Activated T-helper 2 cell treated with anti-CD3 and anti-CD28 coated beads, Interferon-gamma antibody, Interleukin-2, Interleukin-4, amounts not matched to agents 10 μg/mL and 5 μg/mL and 100 μg/mL, durations not matched to agents 14 hours and 24 hours and 36 hours (primary cell): ENCODE results near the gene ARHGEF38. TPM values are rescaled to one million over a fixed set of nuclear protein-coding genes. Genes with fewer than 3 reads are reported as not detected.
"Not testable (repeated sequence)": the region's sequence is repeated elsewhere in the genome, so short reads cannot be mapped to it uniquely, and the experiment has no call there.

Experiments used
- DNase-seq: peaks from one replicate; pipeline ENCODE4 v3.0.0; 2021; ENCODE audit warnings: low spot score
- H3K27ac Mint-ChIP-seq: one replicate; pipeline ENCODE4 v1.8.0; 2021; ENCODE audit warnings: mixed read lengths
- H3K27me3 Mint-ChIP-seq: one replicate; pipeline ENCODE4 v1.8.0; 2021; ENCODE audit warnings: low read depth, mixed read lengths
- H3K36me3 Mint-ChIP-seq: one replicate; pipeline ENCODE4 v1.8.0; 2021; ENCODE audit warnings: low read depth, mixed read lengths
- H3K4me1 Mint-ChIP-seq: one replicate; pipeline ENCODE4 v1.8.0; 2021; ENCODE audit warnings: low read depth, mixed read lengths
- H3K4me3 Mint-ChIP-seq: one replicate; pipeline ENCODE4 v1.8.0; 2021; ENCODE audit warnings: low read depth, mild to moderate bottlenecking, moderate library complexity, mixed read lengths
- H3K9me3 Mint-ChIP-seq: one replicate; pipeline ENCODE4 v1.8.0; 2021; ENCODE audit warnings: mixed read lengths
- intact Hi-C: fragments of 100-400 bp; cut with micrococcal nuclease; formaldehyde crosslinking; loops from one replicate; pipeline ENCODE4 v1.15.1; 2023
- total RNA-seq: library from RNA; stranded (reverse); gene quantifications from 2 replicates; pipeline ENCODE4 v1.2.3, GENCODE V29; 2022

ARHGEF38 gene
- total RNA-seq, 1 donor from 2014 or later, result not detected

DNA sequence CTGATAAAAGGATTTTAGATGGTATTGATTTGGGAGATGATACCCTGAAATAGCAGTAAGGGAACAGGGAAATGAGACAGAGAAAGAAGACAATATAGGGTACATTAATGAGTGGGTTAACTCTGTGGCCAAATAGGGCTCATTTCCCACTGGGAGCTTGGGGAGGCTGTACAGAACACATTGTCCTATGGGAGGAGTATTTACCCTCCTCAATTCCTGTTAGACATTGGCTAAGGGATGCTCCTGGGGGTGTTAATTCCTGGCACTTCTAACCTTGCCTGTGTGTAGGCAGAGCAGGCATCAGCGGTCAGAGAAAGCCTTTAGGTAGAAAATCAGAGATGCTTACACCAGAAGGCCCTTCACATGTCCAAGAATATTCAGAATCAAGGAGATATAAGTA lies 49.0 kb downstream of the ARHGEF38 start:
- Mint-ChIP-seq H3K4me3 (no peak overlapping the region), H3K4me1 (no peaks in the 10 kb centered on the region), H3K27ac (no peak overlapping the region), H3K9me3 (no peaks in the 10 kb centered on the region), H3K36me3 (no peaks in the 10 kb centered on the region), H3K27me3 (peaks cover 6% of the 10 kb centered on the region)
- no peak for DNase-seq
- intact Hi-C loops, result no loop called here

DNA sequence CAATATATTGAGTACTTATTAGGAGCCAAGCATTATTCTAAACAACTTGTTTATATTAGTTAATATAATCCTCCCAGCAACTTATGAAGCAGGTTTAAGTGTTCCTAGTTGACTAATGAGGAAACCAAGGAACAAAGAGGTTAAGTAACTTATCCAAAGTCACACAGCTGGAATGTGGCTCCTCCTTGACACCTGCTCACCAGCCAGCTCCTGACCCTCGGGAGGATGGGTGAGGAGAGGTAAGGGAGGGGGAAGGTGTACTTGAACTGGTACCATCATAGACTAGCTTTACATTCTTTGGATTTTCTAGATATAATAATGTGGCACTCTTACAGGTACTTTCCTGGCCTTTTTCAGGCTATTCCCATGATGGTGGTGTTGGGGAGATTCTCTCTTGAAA lies 50.7 kb downstream of the ARHGEF38 start:
- DNase-seq, result no peak
- Mint-ChIP-seq H3K27ac (no peak overlapping the region), H3K4me1 (no peaks in the 10 kb centered on the region), H3K4me3 (no peak overlapping the region), H3K9me3 (no peaks in the 10 kb centered on the region), H3K27me3 (peaks cover 3% of the 10 kb centered on the region), H3K36me3 (no peaks in the 10 kb centered on the region)
- intact Hi-C loops, result no loop called here

- Mint-ChIP-seq H3K4me3 (no peak overlapping the region), H3K27ac (no peak overlapping the region), H3K27me3 (peaks cover 3% of the 10 kb centered on the region), H3K4me1 (no peaks in the 10 kb centered on the region), H3K36me3 (no peaks in the 10 kb centered on the region), H3K9me3 (no peaks in the 10 kb centered on the region)
- intact Hi-C loops, result no loop called here
- no peak for DNase-seq
Measured at GRCh38 chr4:105605493-105605892, 53.1 kb downstream of the ARHGEF38 start.

DNA sequence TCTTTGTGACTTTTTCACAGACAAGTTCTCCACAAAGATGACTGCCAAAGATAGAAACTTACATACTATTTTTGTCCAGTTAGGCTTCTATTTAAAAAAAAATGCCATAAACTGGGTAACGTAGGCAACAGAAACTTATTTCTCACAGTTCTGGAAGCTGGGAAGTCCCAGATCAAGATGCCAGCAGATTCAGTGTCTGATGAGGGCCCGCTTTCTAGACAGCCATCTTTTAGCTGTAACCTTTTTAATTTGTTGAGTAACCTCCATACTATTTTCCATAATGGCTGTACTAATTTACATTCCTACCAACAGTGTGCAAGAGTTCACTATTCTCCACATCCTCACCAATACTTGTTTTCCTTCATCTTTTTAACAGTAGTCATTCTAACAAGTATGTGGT lies 55.5 kb downstream of the ARHGEF38 start:
- Mint-ChIP-seq H3K27me3 (peaks cover 3% of the 10 kb centered on the region), H3K4me1 (no peaks in the 10 kb centered on the region), H3K4me3 (no peak overlapping the region), H3K9me3 (no peaks in the 10 kb centered on the region), H3K27ac (no peak overlapping the region), H3K36me3 (no peaks in the 10 kb centered on the region)
- DNase-seq, result no peak
- intact Hi-C loops, result no loop called here

DNA sequence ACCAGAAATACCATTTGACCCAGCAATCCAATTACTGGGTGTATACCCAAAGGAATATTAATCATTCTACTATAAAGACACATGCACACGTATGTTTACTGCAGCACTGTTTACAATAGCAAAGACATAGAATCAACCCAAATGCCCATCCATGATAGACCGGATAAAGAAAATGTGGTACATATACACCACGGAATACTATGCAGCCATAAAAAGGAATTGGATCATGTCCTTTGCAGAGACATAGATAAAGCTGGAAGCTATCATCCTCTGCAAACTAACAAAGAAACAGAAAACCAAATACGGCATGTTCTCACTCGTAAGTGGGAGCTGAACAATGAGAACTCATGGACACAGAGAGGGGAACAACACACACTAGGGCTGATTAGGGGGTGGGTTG lies 57.4 kb downstream of the ARHGEF38 start:
- intact Hi-C loops, H3K27me3 Mint-ChIP-seq, H3K27ac Mint-ChIP-seq, H3K9me3 Mint-ChIP-seq, H3K36me3 Mint-ChIP-seq, H3K4me1 Mint-ChIP-seq, DNase-seq, H3K4me3 Mint-ChIP-seq: not testable (repeated sequence)

DNA sequence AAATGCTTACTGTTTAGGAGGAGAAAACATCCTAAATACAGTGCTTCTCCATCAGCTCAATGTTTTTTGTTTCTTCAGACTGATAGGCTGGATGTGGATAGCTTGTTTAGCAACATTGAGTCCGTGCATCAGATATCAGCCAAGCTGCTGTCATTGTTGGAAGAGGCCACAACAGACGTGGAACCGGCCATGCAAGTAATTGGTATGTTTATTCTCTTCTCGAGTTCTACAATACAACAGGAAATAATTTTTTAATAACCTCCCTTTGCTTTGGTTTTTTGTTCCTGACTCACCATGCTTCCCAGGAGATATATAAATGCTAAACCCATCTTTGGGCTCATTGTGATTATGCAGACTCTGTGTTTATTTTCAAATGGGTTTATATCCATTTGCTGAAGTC lies 60.9 kb downstream of the ARHGEF38 start:
- Mint-ChIP-seq H3K4me3 (no peak overlapping the region), H3K27me3 (no peaks in the 10 kb centered on the region), H3K36me3 (no peaks in the 10 kb centered on the region), H3K4me1 (no peaks in the 10 kb centered on the region), H3K9me3 (no peaks in the 10 kb centered on the region), H3K27ac (no peak overlapping the region)
- intact Hi-C loops, result no loop called here
- DNase-seq, result no peak

DNA sequence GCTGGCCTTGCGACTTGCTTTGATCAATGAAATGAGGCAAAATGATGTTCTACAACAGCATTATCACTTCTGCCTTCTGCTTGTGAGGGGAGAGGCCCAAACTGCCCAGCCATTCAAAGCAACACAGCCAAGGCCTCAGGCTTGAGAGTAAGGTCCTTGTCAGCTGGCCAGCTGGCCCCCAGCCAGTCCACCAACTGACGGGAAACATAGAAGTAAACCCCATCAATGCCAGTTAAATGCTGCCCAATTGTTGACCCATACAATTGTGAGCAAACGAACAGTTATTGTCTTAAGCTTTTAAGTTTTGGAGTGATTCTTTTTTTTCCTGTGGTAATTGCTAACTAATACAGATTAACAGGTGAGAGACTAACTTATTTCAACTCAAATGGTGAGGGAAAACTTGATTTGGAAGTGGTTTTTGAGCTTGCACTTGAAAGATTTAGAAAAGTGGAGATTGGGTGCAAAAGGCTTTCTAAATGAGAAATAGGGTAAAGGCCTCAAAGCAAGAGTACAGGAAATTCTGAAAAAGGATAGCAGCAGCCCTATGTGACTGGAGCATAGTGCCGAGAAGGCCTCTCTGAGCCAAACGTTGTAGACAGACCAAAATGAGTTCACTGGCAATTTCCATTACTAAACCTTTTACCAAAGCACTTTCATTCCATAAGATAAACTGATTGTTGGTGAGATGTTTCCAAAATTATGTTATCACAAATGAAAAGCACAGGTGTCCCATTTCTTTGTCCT lies 66.9 kb downstream of the ARHGEF38 start:
- Mint-ChIP-seq H3K4me1 (no peaks in the 10 kb centered on the region), H3K4me3 (no peak overlapping the region), H3K27me3 (no peaks in the 10 kb centered on the region), H3K9me3 (no peaks in the 10 kb centered on the region), H3K36me3 (no peaks in the 10 kb centered on the region), H3K27ac (no peak overlapping the region)
- no peak for DNase-seq
- intact Hi-C loops, result no loop called here

GRCh38 chr4:105620640-105621323 lies 68.4 kb downstream of the ARHGEF38 start:
- Mint-ChIP-seq H3K36me3 (no peaks in the 10 kb centered on the region), H3K27me3 (no peaks in the 10 kb centered on the region), H3K27ac (no peak overlapping the region), H3K4me3 (no peak overlapping the region), H3K9me3 (no peaks in the 10 kb centered on the region), H3K4me1 (no peaks in the 10 kb centered on the region)
- intact Hi-C loops, result no loop called here
- no peak for DNase-seq

DNA sequence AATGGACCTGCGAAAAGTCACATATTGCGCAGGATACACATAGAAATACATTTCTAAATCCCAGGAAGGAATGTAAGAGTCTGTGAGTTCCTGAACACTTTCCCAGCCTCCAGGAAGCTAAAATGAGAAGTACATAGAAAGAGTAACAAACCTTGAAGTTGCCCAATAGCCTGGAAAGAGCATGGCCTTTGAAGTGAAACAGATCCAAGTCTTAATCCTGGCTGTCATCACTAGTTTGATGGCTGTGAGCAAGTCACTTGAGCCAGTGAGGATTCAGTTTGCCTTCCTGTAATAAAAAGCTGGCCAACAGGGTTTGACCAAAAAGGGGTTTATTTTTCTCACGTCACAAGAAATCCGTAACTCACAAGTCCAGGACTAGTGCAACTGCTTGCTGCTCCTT lies 69.8 kb downstream of the ARHGEF38 start:
- Mint-ChIP-seq H3K4me3 (no peak overlapping the region), H3K36me3 (no peaks in the 10 kb centered on the region), H3K4me1 (no peaks in the 10 kb centered on the region), H3K27ac (no peak overlapping the region), H3K9me3 (no peaks in the 10 kb centered on the region), H3K27me3 (no peaks in the 10 kb centered on the region)
- intact Hi-C loops, result no loop called here
- DNase-seq, result no peak

GRCh38 chr4:105623099-105623498 lies 70.7 kb downstream of the ARHGEF38 start:
- H3K27me3 Mint-ChIP-seq, result no peaks in the 10 kb centered on the region
- intact Hi-C loops, result no loop called here
- no peak overlapping the region for H3K27ac Mint-ChIP-seq
- H3K4me1 Mint-ChIP-seq, result no peaks in the 10 kb centered on the region
- H3K9me3 Mint-ChIP-seq, result no peaks in the 10 kb centered on the region
- H3K36me3 Mint-ChIP-seq, result no peaks in the 10 kb centered on the region
- no peak overlapping the region for H3K4me3 Mint-ChIP-seq
- no peak for DNase-seq

DNA sequence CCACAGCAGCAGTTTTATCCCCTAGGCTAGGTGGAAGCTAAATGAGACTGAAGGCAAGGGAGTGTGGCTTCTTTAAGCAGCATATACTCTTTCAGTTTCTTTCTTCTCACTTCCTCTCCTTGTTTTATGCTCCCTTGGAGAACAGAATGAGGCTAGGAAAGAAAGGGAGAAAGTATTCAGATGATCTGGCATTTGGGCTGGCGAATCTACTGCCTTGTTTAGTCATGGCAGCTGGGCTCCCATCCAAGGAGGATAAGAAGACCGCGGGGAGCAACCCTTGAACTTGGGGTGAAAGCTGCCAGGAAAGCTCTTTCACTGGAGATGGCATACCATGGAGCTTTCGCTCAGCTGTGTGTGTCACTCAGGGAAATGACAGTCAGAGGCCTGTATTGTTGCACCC lies 72.1 kb downstream of the ARHGEF38 start:
- no peak for DNase-seq
- H3K27ac Mint-ChIP-seq, result no peak overlapping the region
- intact Hi-C loops, result no loop called here
- H3K9me3 Mint-ChIP-seq, result no peaks in the 10 kb centered on the region
- no peaks in the 10 kb centered on the region for H3K27me3 Mint-ChIP-seq
- H3K4me1 Mint-ChIP-seq, result no peaks in the 10 kb centered on the region
- no peaks in the 10 kb centered on the region for H3K36me3 Mint-ChIP-seq
- H3K4me3 Mint-ChIP-seq, result no peak overlapping the region

DNA sequence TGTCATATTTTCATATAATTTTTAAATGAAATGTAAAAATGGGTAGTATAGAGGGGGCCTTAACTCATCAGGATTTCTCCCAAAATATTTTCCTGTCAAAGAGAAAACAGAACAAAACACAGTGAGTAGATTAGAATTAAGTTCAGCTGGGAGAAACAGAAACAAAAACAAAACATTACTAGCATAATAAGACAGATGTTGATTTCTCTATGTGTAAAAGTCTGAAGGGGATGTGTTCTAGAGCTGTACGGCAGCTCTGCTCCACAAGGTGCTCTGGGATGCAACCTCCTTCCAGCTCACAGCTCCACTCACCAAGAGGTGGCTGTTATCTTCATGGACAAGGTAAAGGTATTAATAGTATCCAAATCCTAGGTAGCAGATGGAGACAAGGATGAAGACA lies 72.8 kb downstream of the ARHGEF38 start:
- intact Hi-C loops, result no loop called here
- no peaks in the 10 kb centered on the region for H3K9me3 Mint-ChIP-seq
- H3K27ac Mint-ChIP-seq, result no peak overlapping the region
- no peak for DNase-seq
- no peak overlapping the region for H3K4me3 Mint-ChIP-seq
- no peaks in the 10 kb centered on the region for H3K27me3 Mint-ChIP-seq
- H3K36me3 Mint-ChIP-seq, result no peaks in the 10 kb centered on the region
- no peaks in the 10 kb centered on the region for H3K4me1 Mint-ChIP-seq

DNA sequence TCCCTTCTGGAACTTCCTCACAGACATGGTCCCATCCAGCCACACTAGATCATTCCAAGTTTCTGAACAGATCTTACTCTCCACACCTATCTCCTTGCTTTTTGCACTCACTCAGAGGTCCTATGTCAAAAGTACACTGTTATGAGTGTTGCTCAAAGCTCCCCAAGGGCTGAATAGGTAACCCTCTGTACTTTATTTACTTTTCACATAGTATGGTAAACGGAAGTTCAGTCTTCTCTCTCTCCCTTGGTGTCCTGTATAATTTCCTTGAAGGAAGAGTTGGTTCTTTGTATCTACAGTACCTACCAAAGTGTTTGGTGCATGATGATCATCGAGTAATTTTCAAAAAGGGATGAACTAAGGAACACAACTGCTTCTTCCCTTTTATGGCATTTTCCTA lies 74.4 kb downstream of the ARHGEF38 start:
- no peaks in the 10 kb centered on the region for H3K9me3 Mint-ChIP-seq
- intact Hi-C loops, result no loop called here

More for the DNA sequence above, 74.4 kb downstream of the ARHGEF38 start:
- Mint-ChIP-seq H3K27ac (no peak overlapping the region), H3K4me3 (no peak overlapping the region), H3K4me1 (no peaks in the 10 kb centered on the region), H3K36me3 (no peaks in the 10 kb centered on the region), H3K27me3 (no peaks in the 10 kb centered on the region)
- DNase-seq, result no peak
